IMR-90 (cell line): ENCODE data around the gene ANKS3. TPM values are rescaled to one million over a fixed set of nuclear protein-coding genes. Genes with fewer than 3 reads are reported as not detected.

ENCODE experiments used
- ATAC-seq: fragments of 200-7000 bp; cut with Tn5 transposase; 2 replicates; pipeline ENCODE4 v1.9.1; 2020; ENCODE audit warnings: low read depth, mild to moderate bottlenecking, moderate library complexity
- BruUV-seq: library from RNA; stranded (reverse); fragments of 400-500 nt; replicated peaks from 2 replicates; lab custom pipeline; 2021; lab: Mats Ljungman, UMichigan
- CTCF ChIA-PET: fragments of 300-600 bp; formaldehyde crosslinking; extraction: SDS; loops from one replicate; lab custom pipeline; 2021; ENCODE audit warnings: antibody characterized with exemption; lab: Yijun Ruan, JAX
- POLR2A ChIA-PET: fragments of 300-600 bp; sonication (Branson Sonifier 250); formaldehyde crosslinking; loops from one replicate; lab custom pipeline; 2022; ENCODE audit warnings: antibody characterized with exemption; ENCODE audit not compliant: unreplicated experiment; lab: Charles Lee
- DNase-seq: peaks from one replicate; pipeline ENCODE4 v3.0.0; 2013
- H2AFZ ChIP-seq: replicated peaks from 2 replicates; pipeline ENCODE3; 2013; ENCODE audit warnings: low read length, mild to moderate bottlenecking; ENCODE audit not compliant: poor library complexity
- H2AK5ac ChIP-seq: 2 replicates; pipeline ENCODE4 v1.6.1; 2013; ENCODE audit warnings: low read depth, low read length, inconsistent platforms
- H2AK9ac ChIP-seq: replicated peaks from 2 replicates; pipeline ENCODE3; 2013; ENCODE audit warnings: mild to moderate bottlenecking, low read depth, low read length, moderate library complexity; ENCODE audit not compliant: poor library complexity
- H2BK120ac ChIP-seq: 2 replicates; pipeline ENCODE4 v1.6.1; 2013; ENCODE audit warnings: low read depth, low read length, inconsistent platforms
- H2BK15ac ChIP-seq: 3 replicates; pipeline ENCODE4 v1.6.1; 2013; ENCODE audit warnings: low read depth, low read length, inconsistent platforms
- H2BK20ac ChIP-seq: 2 replicates; pipeline ENCODE4 v1.6.1; 2013; ENCODE audit warnings: low read depth, mild to moderate bottlenecking, inconsistent platforms, low read length, moderate library complexity
- H2BK5ac ChIP-seq: 2 replicates; pipeline ENCODE4 v1.6.1; 2013; ENCODE audit warnings: mild to moderate bottlenecking, low read depth, low read length, inconsistent platforms; ENCODE audit not compliant: poor library complexity, severe bottlenecking
- H3K14ac ChIP-seq: replicated peaks from 2 replicates; pipeline ENCODE4 v1.6.1; 2013; ENCODE audit warnings: low read depth, low read length, inconsistent platforms
- H3K18ac ChIP-seq: 2 replicates; pipeline ENCODE4 v1.6.1; 2013; ENCODE audit warnings: low read depth, low read length, control low read depth
- H3K23ac ChIP-seq: 2 replicates; pipeline ENCODE4 v1.6.1; 2013; ENCODE audit warnings: low read depth, low read length, inconsistent platforms
- H3K27ac ChIP-seq: 2 replicates; pipeline ENCODE4 v1.5.1; 2013; ENCODE audit warnings: mild to moderate bottlenecking, control low read depth, low read length; ENCODE audit not compliant: insufficient read depth
- H3K27me3 ChIP-seq: 2 replicates; pipeline ENCODE4 v1.6.1; 2013; ENCODE audit warnings: low read length; ENCODE audit not compliant: control insufficient read depth, insufficient read depth
- H3K36me3 ChIP-seq: 2 replicates; pipeline ENCODE4 v1.6.1; 2013; ENCODE audit warnings: low read length, mixed read lengths; ENCODE audit not compliant: control insufficient read depth, insufficient read depth
- H3K4ac ChIP-seq: 2 replicates; pipeline ENCODE4 v1.6.1; 2013; ENCODE audit warnings: low read depth, low read length, inconsistent platforms
- H3K4me1 ChIP-seq: 2 replicates; pipeline ENCODE4 v1.6.1; 2013; ENCODE audit warnings: low read length, mixed read lengths; ENCODE audit not compliant: control insufficient read depth, insufficient read depth
- H3K4me2 ChIP-seq: 2 replicates; pipeline ENCODE4 v1.6.1; 2013; ENCODE audit warnings: low read depth, mild to moderate bottlenecking, control low read depth, low read length, moderate library complexity
- H3K4me3 ChIP-seq: 2 replicates; pipeline ENCODE4 v1.5.1; 2013; ENCODE audit warnings: low read depth, mild to moderate bottlenecking, control low read depth, low read length, moderate library complexity; ENCODE audit not compliant: insufficient read depth
- H3K56ac ChIP-seq: 2 replicates; pipeline ENCODE4 v1.6.1; 2013; ENCODE audit warnings: low read length, inconsistent platforms; ENCODE audit not compliant: insufficient read depth; ENCODE audit errors: extremely low read depth
- H3K79me1 ChIP-seq, 2 experiments: 2 replicates each; pipeline ENCODE4 v1.6.1; 2013; ENCODE audit warnings: low read length in 2 of 2, inconsistent platforms in 1 of 2, low read depth in 1 of 2
- H3K9ac ChIP-seq: 2 replicates; pipeline ENCODE4 v1.6.1; 2013; ENCODE audit warnings: low read depth, low read length, control low read depth
- H3K9me1 ChIP-seq: 2 replicates; pipeline ENCODE4 v1.6.1; 2013; ENCODE audit warnings: low read length, inconsistent platforms; ENCODE audit not compliant: insufficient read depth
- H3K9me3 ChIP-seq: 2 replicates; pipeline ENCODE4 v1.6.1; 2013; ENCODE audit warnings: low read length; ENCODE audit not compliant: control insufficient read depth, insufficient read depth
- H4K20me1 ChIP-seq: 2 replicates; pipeline ENCODE4 v1.6.1; 2013; ENCODE audit warnings: low read length, inconsistent platforms; ENCODE audit not compliant: insufficient read depth
- H4K5ac ChIP-seq: 2 replicates; pipeline ENCODE4 v1.6.1; 2013; ENCODE audit warnings: mild to moderate bottlenecking, low read depth, low read length, control low read depth
- H4K8ac ChIP-seq, 2 experiments: 2 replicates each; pipeline ENCODE4 v1.6.1; 2013; ENCODE audit warnings: low read depth in 2 of 2, low read length in 2 of 2, control low read depth in 1 of 2, inconsistent platforms in 1 of 2
- H4K91ac ChIP-seq: 2 replicates; pipeline ENCODE4 v1.6.1; 2013; ENCODE audit warnings: low read depth, low read length, inconsistent platforms; ENCODE audit not compliant: insufficient read depth
- BHLHE40 ChIP-seq: fragments of 150-350 bp; IDR thresholded peaks from 2 replicates; pipeline ENCODE4 v1.6.1; 2016; ENCODE audit warnings: mild to moderate bottlenecking, low read depth, low read length
- CEBPB ChIP-seq: IDR thresholded peaks from 2 replicates; pipeline ENCODE4 v1.6.1; 2012; ENCODE audit warnings: low read depth, low read length, improper control_type of control experiment
- CHD1 ChIP-seq: IDR thresholded peaks from 2 replicates; pipeline ENCODE4 v1.6.1; 2012; ENCODE audit warnings: low read depth, low read length, improper control_type of control experiment
- ELK1 ChIP-seq: fragments of 150-350 bp; IDR thresholded peaks from 2 replicates; pipeline ENCODE4 v1.6.1; 2016; ENCODE audit warnings: low read depth, mild to moderate bottlenecking, low read length, moderate library complexity, borderline replicate concordance
- FOS ChIP-seq: fragments of 150-350 bp; IDR thresholded peaks from 2 replicates; pipeline ENCODE4 v1.6.1; 2016; ENCODE audit warnings: low read depth, low read length
- MAFK ChIP-seq: IDR thresholded peaks from 2 replicates; pipeline ENCODE4 v1.6.1; 2012; ENCODE audit warnings: low read depth, low read length, improper control_type of control experiment
- MAZ ChIP-seq: IDR thresholded peaks from 2 replicates; pipeline ENCODE4 v1.6.1; 2012; ENCODE audit warnings: low read depth, mild to moderate bottlenecking, low read length, improper control_type of control experiment, moderate library complexity, borderline replicate concordance
- MXI1 ChIP-seq: IDR thresholded peaks from 2 replicates; pipeline ENCODE4 v1.6.1; 2012; ENCODE audit warnings: low read depth, mild to moderate bottlenecking, low read length, moderate library complexity, borderline replicate concordance
- NFE2L2 ChIP-seq: fragments of 150-350 bp; IDR thresholded peaks from 2 replicates; pipeline ENCODE4 v1.6.1; 2016; ENCODE audit warnings: low read depth, mild to moderate bottlenecking, low read length
- POLR2A ChIP-seq: IDR thresholded peaks from 2 replicates; pipeline ENCODE4 v1.6.1; 2012; ENCODE audit warnings: mild to moderate bottlenecking, low read depth, low read length
- RAD21 ChIP-seq: IDR thresholded peaks from 2 replicates; pipeline ENCODE4 v1.6.1; 2012; ENCODE audit warnings: low read length, improper control_type of control experiment
- RCOR1 ChIP-seq: IDR thresholded peaks from 2 replicates; pipeline ENCODE4 v1.6.1; 2012; ENCODE audit warnings: mild to moderate bottlenecking, low read length, improper control_type of control experiment; ENCODE audit not compliant: insufficient replicate concordance
- RFX5 ChIP-seq: IDR thresholded peaks from 2 replicates; pipeline ENCODE4 v1.8.0; 2012; ENCODE audit warnings: low read depth, mild to moderate bottlenecking, low read length, moderate library complexity
- SMC3 ChIP-seq: fragments of 150-350 bp; IDR thresholded peaks from 2 replicates; pipeline ENCODE4 v1.6.1; 2016; ENCODE audit warnings: low read depth, mild to moderate bottlenecking, antibody characterized with exemption, low read length, moderate library complexity
- USF2 ChIP-seq: fragments of 150-350 bp; IDR thresholded peaks from 2 replicates; pipeline ENCODE4 v1.6.1; 2017; ENCODE audit warnings: mild to moderate bottlenecking, antibody characterized with exemption, low read length, low read depth
- WGBS, 2 experiments: methylation state at CpG; one replicate each; pipeline versions ENCODE4 v1.1.5 to v1.1.7; 2013; ENCODE audit warnings: missing lambda C conversion rate in 2 of 2; ENCODE audit not compliant: insufficient read length in 1 of 2; ENCODE audit errors: extremely low coverage in 2 of 2; 5-methylcytosine and 5-hydroxymethylcytosine counted together
- dilution Hi-C: fragments of 300-500 bp; cut with HindIII; formaldehyde crosslinking; loops from one replicate; pipeline ENCODE4 v1.14.3; 2018; ENCODE audit warnings: low sequenced_read_pairs; ENCODE audit not compliant: unreplicated experiment
- in situ Hi-C: fragments of 300-500 bp; cut with MboI; formaldehyde crosslinking; loops from 3 replicates; pipeline ENCODE4 v1.14.3; 2019; ENCODE audit warnings: low sequenced_read_pairs, inconsistent platforms, mixed read lengths
- intact Hi-C: fragments of 100-400 bp; cut with micrococcal nuclease; formaldehyde crosslinking; loops from 2 replicates; pipeline ENCODE4 v1.10.0; 2022
- polyA plus RNA-seq, 3 experiments: library from polyadenylated mRNA; depleted of rRNA; stranded (reverse); fragments of >200 nt; gene quantifications; 2 replicates each; pipeline ENCODE4 v1.2.3, GENCODE V29; 2012; ENCODE audit warnings: low replicate concordance in 1 of 3
- total RNA-seq: library from RNA; depleted of rRNA; stranded (reverse); fragments of >200 nt; gene quantifications from 2 replicates; pipeline ENCODE4 v1.2.3, GENCODE V29; 2012
- TF ChIP-seq, protein P1 (sequence below): conservative IDR thresholded peaks from 2 replicates; pipeline ENCODE4 v1.5.1; 2012; ENCODE audit warnings: mild to moderate bottlenecking, low read depth, low read length, improper control_type of control experiment

The ANKS3 gene
- total and polyA plus RNA-seq, 2 of the 4 experiments (the other 2 are of a cell fraction): 24.4 to 25.0 TPM

DNA sequence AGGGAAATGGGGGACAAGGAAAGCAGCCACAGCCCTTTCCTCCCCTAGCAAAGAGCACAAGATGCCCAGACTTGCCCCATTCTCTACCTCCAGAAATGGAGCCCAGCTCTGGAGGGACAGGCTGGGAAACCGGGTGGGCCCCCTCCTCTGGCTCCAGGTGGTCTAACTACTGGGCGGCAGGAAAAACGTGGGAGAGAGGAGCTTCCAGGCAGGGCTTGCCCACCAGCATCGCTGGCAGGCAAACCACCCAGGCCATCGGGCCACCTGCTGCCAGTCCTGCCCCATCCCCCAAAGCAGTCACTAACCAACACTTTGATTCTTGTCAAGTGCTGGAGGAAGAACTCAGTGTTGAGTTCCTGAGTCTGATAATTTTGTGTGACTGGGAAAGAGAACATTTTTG is 15.6 kb downstream of the ANKS3 start:
- Histone ChIP-seq H3K56ac (no peak overlapping the region), H2AK5ac (no peak overlapping the region), H3K4me2 (no peak overlapping the region), H2BK20ac (no peak overlapping the region), H4K8ac (no peak overlapping the region), H2BK15ac (no peak overlapping the region), H3K27ac (no peak overlapping the region), H3K36me3 (peaks cover 29% of the 10 kb centered on the region), H3K18ac (no peak overlapping the region), H2BK5ac (no peak overlapping the region), H3K4ac (no peak overlapping the region), H3K4me1 (no peaks in the 10 kb centered on the region), H2AFZ (no peak overlapping the region), H3K9me1 (no peaks in the 10 kb centered on the region), H3K23ac (no peak overlapping the region), H2AK9ac (peak overlapping the region; percentile 28), H3K14ac (no peak overlapping the region), H3K79me1 (peaks cover 0 to 20% of the 10 kb centered on the region in 2 experiments; a peak in 2 of 4 replicates), H3K9me3 (no peaks in the 10 kb centered on the region), H3K27me3 (no peaks in the 10 kb centered on the region), H3K4me3 (no peak overlapping the region), H4K5ac (no peak overlapping the region), H4K91ac (no peak overlapping the region), H2BK120ac (no peak overlapping the region), H3K9ac (no peak overlapping the region), H4K20me1 (no peaks in the 10 kb centered on the region)
- no peak for TF ChIP-seq RFX5
- TF ChIP-seq RAD21: no peak
- no peak for TF ChIP-seq RCOR1
- no peak for TF ChIP-seq NFE2L2
- TF ChIP-seq POLR2A: no peak
- TF ChIP-seq BHLHE40: no peak
- TF ChIP-seq ELK1: no peak
- no peak for TF ChIP-seq MXI1
- no peak for TF ChIP-seq MAFK
- no peak for TF ChIP-seq USF2
- no peak for TF ChIP-seq MAZ
- TF ChIP-seq, protein P1, sequence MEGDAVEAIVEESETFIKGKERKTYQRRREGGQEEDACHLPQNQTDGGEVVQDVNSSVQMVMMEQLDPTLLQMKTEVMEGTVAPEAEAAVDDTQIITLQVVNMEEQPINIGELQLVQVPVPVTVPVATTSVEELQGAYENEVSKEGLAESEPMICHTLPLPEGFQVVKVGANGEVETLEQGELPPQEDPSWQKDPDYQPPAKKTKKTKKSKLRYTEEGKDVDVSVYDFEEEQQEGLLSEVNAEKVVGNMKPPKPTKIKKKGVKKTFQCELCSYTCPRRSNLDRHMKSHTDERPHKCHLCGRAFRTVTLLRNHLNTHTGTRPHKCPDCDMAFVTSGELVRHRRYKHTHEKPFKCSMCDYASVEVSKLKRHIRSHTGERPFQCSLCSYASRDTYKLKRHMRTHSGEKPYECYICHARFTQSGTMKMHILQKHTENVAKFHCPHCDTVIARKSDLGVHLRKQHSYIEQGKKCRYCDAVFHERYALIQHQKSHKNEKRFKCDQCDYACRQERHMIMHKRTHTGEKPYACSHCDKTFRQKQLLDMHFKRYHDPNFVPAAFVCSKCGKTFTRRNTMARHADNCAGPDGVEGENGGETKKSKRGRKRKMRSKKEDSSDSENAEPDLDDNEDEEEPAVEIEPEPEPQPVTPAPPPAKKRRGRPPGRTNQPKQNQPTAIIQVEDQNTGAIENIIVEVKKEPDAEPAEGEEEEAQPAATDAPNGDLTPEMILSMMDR: no peak
- TF ChIP-seq FOS: no peak
- no peak for TF ChIP-seq CEBPB
- TF ChIP-seq CHD1: no peak
- TF ChIP-seq SMC3: no peak
- in situ Hi-C loops (no loop called here), intact Hi-C loops (no loop called here), dilution Hi-C loops (no loop called here)
- CTCF ChIA-PET: no interaction called here
- BruUV-seq: no TSS peak
- POLR2A ChIA-PET: no interaction called here
- WGBS, 2 experiments: no CpG with 5 or more reads among the region's 5 CpGs
- DNase-seq: no peak
- no peak for ATAC-seq
